HepG2 (cell line): ENCODE results near the gene GMPPB. TPM values are rescaled to one million over a fixed set of nuclear protein-coding genes. Genes with fewer than 3 reads are reported as not detected.
A peak's percentile ranks its signal among the peaks of the same experiment; 100 is the strongest.

Experiments
- ATF3 ChIP-seq: sonication (generic); formaldehyde crosslinking; IDR thresholded peaks from 2 replicates; pipeline ENCODE4 v1.4.0; 2020; ENCODE audit warnings: missing genetic modification reagents
- CAMTA2 ChIP-seq: sonication (generic); formaldehyde crosslinking; IDR thresholded peaks from 2 replicates; pipeline ENCODE4 v1.4.0; 2020; ENCODE audit warnings: mild to moderate bottlenecking, missing genetic modification reagents, borderline replicate concordance
- CCDC6 ChIP-seq: sonication (generic); formaldehyde crosslinking; IDR thresholded peaks from 2 replicates; pipeline ENCODE4 v1.8.1; 2022; ENCODE audit warnings: mild to moderate bottlenecking, missing genetic modification reagents, moderate library complexity
- CENPBD1 ChIP-seq: sonication (generic); formaldehyde crosslinking; IDR thresholded peaks from 2 replicates; pipeline ENCODE4 v1.8.0; 2022; ENCODE audit warnings: missing genetic modification reagents, low read depth, mild to moderate bottlenecking, borderline replicate concordance
- DNMT1 ChIP-seq: sonication (generic); formaldehyde crosslinking; IDR thresholded peaks from 2 replicates; pipeline ENCODE4 v1.5.1; 2020; ENCODE audit warnings: mild to moderate bottlenecking, missing genetic modification reagents
- ETV5 ChIP-seq: IDR thresholded peaks from 2 replicates; pipeline ENCODE4 v1.6.1; 2018; ENCODE audit warnings: missing biosample characterization, missing genetic modification reagents, inconsistent platforms, borderline replicate concordance
- HMGXB4 ChIP-seq, 2 experiments: sonication (generic) in 1 of 2; formaldehyde crosslinking in 1 of 2; IDR thresholded peaks; 2 replicates each; pipeline versions ENCODE4 v1.4.0 to v1.6.1; 2018 to 2020; ENCODE audit warnings: missing genetic modification reagents in 2 of 2, borderline replicate concordance in 1 of 2, low read depth in 1 of 2, mild to moderate bottlenecking in 1 of 2, missing biosample characterization in 1 of 2
- HNRNPK ChIP-seq: fragments of 200-400 bp; formaldehyde crosslinking; IDR thresholded peaks from 2 replicates; pipeline ENCODE4 v1.6.1; 2018; ENCODE audit warnings: low read length, low read depth, moderate library complexity, mild to moderate bottlenecking; ENCODE audit not compliant: poor library complexity, severe bottlenecking
- HOMEZ ChIP-seq: IDR thresholded peaks from 2 replicates; pipeline ENCODE4 v1.6.1; 2016; ENCODE audit warnings: low read depth
- KDM4B ChIP-seq: sonication (generic); formaldehyde crosslinking; IDR thresholded peaks from 2 replicates; pipeline ENCODE4 v1.4.0; 2020; ENCODE audit warnings: missing genetic modification reagents
- KMT2A ChIP-seq: sonication (generic); formaldehyde crosslinking; IDR thresholded peaks from 2 replicates; pipeline ENCODE4 v1.4.0; 2020; ENCODE audit warnings: missing genetic modification reagents
- NFYC ChIP-seq: IDR thresholded peaks from 2 replicates; pipeline ENCODE4 v1.6.1; 2016; ENCODE audit warnings: missing genetic modification reagents, missing compliant biosample characterization
- PBX3 ChIP-seq: sonication (generic); formaldehyde crosslinking; IDR thresholded peaks from 2 replicates; pipeline ENCODE4 v1.8.1; 2023; ENCODE audit warnings: missing genetic modification reagents, inconsistent platforms, borderline replicate concordance
- PITX1 ChIP-seq: sonication (generic); formaldehyde crosslinking; IDR thresholded peaks from 2 replicates; pipeline ENCODE4 v1.5.1; 2020; ENCODE audit warnings: mild to moderate bottlenecking, missing genetic modification reagents
- RBFOX2 ChIP-seq: fragments of 200-400 bp; formaldehyde crosslinking; IDR thresholded peaks from 2 replicates; pipeline ENCODE4 v1.6.1; 2017; ENCODE audit warnings: low read depth, mild to moderate bottlenecking, low read length
- TP53 ChIP-seq: sonication (generic); formaldehyde crosslinking; conservative IDR thresholded peaks from 2 replicates; pipeline ENCODE4 v1.4.0; 2020; ENCODE audit warnings: missing genetic modification reagents
- YEATS2 ChIP-seq: sonication (generic); formaldehyde crosslinking; IDR thresholded peaks from 2 replicates; pipeline ENCODE4 v1.4.0; 2020; ENCODE audit warnings: missing genetic modification reagents, borderline replicate concordance
- ZBTB33 ChIP-seq: sonication (generic); formaldehyde crosslinking; IDR thresholded peaks from 2 replicates; pipeline ENCODE4 v1.4.0; 2020; ENCODE audit warnings: missing genetic modification reagents
- ZNF275 ChIP-seq: sonication (generic); formaldehyde crosslinking; IDR thresholded peaks from 2 replicates; pipeline ENCODE4 v1.8.0; 2022; ENCODE audit warnings: missing genetic modification reagents, mild to moderate bottlenecking, inconsistent platforms, borderline replicate concordance
- ZNF619 ChIP-seq: sonication (generic); formaldehyde crosslinking; IDR thresholded peaks from 2 replicates; pipeline ENCODE4 v1.4.0; 2020; ENCODE audit warnings: mild to moderate bottlenecking, missing genetic modification reagents
- ZNF7 ChIP-seq: IDR thresholded peaks from 2 replicates; pipeline ENCODE4 v1.6.1; 2016; ENCODE audit warnings: missing biosample characterization, missing genetic modification reagents
- polyA plus RNA-seq, 8 experiments: library from polyadenylated mRNA; depleted of rRNA in 3 of 8; stranded (reverse) in 7 of 8; unstranded in 1 of 8; fragments of >200 nt; fragmentation: Illumina TruSeq in 4 of 8; extraction: Trizol in 4 of 8; gene quantifications; 2 replicates each; pipeline versions ENCODE4 v1.2.1 to v1.2.3, GENCODE V29; 2011 to 2016; ENCODE audit warnings: low read depth in 4 of 8, missing spikeins in 1 of 8, mixed read lengths in 1 of 8; ENCODE audit not compliant: insufficient read depth in 1 of 8
- total RNA-seq, 5 experiments: library from RNA; depleted of rRNA; stranded (reverse); fragments of >200 nt; fragmentation: Illumina TruSeq; extraction: Trizol; gene quantifications; 2 replicates each; pipeline ENCODE4 v1.2.3, GENCODE V29; 2016; ENCODE audit warnings: low read depth in 1 of 5

Gene GMPPB
- total and polyA plus RNA-seq, 2 of the 13 experiments (the other 11 are each of a cell fraction or from before 2014, with no cell fraction given): 6.5 to 23.1 TPM

- TF ChIP-seq HMGXB4 (CRISPR knock-in tag; IDR thresholded peaks at IDR 0.05; ENCODE audit: borderline replicate concordance in 1 of 2, low read depth in 1 of 2) (no peak), NFYC (CRISPR knock-in tag) (no peak), ZBTB33 (CRISPR knock-in tag) (peak; percentile 86), HOMEZ (CRISPR knock-in tag) (no peak), CCDC6 (CRISPR knock-in tag) (no peak), YEATS2 (CRISPR knock-in tag) (no peak), PITX1 (CRISPR knock-in tag) (no peak), TP53 (CRISPR knock-in tag) (no peak), HNRNPK (no peak), DNMT1 (CRISPR knock-in tag) (0 out of 2 replicates have a peak, but pooled peaks have one; percentile 58), KMT2A (no peak), ATF3 (CRISPR knock-in tag) (no peak), RBFOX2 (0 out of 2 replicates have a peak, but pooled peaks have one; percentile 30), ZNF7 (CRISPR knock-in tag) (no peak), CENPBD1 (no peak), CAMTA2 (no peak), ETV5 (0 out of 2 replicates have a peak, but pooled peaks have one; percentile 28), PBX3 (CRISPR knock-in tag) (no peak), ZNF619 (CRISPR knock-in tag) (no peak), KDM4B (CRISPR knock-in tag) (no peak), ZNF275 (CRISPR knock-in tag) (no peak)
These were observed 20.3 kb downstream of the GMPPB start (continued) for GRCh38 chr3:49703443-49703927.
